ENCODE results near the gene TAS1R3.

The TAS1R3 gene

GRCh38 chr1:1294250-1294890, 36.7 kb upstream of the TAS1R3 start:
- DNase-seq (ENCODE audit: low read depth in 2 of 2, low spot score in 1 of 2) = no peak

- DNase-seq (ENCODE audit: low read depth in 2 of 2, low spot score in 1 of 2) = no peak
Observed at GRCh38 chr1:1295154-1295923, 35.7 kb upstream of the TAS1R3 start.

GRCh38 chr1:1296070-1297061, 34.7 kb upstream of the TAS1R3 start:
- DNase-seq (ENCODE audit: low read depth in 2 of 2, low spot score in 1 of 2) = no peak

DNA sequence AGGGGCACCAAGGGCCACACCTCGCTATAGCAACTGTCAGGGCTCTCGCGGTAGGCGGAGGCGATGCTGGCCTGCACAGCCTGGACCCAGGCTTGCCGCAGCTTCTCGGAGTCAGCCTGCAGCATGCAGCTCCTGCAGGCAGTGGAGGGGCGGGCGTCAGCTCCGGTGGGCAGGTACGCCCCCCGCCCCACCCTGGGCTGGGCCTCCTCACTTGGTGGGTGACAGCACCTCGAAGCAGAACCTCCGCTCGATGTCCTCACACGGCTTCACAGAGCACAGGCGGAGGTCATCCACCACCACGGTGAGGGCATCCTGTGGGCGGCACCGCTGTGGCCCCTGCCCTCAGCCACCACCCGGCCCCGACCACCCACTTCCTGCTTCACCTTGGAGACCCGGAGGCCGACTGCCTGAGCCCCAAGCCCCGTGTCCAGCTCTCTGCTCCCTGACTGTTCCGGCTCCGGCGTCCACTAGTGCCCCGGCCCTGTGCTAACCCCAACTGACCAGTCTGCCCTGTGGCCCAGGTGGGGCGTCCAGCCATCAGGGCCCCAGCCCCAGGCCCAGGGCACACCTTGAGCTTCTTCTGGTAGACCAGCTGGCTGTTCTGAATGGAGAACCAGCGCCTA, 33.2 kb upstream of the TAS1R3 start:
- DNase-seq (ENCODE audit: low read depth in 2 of 2, low spot score in 1 of 2) = no peak

- DNase-seq (ENCODE audit: low read depth in 2 of 2, low spot score in 1 of 2) = no peak
Observed at GRCh38 chr1:1298861-1299685, 32.0 kb upstream of the TAS1R3 start.

GRCh38 chr1:1299686-1300351, 31.3 kb upstream of the TAS1R3 start:
- no peak for DNase-seq (ENCODE audit: low read depth in 2 of 2, low spot score in 1 of 2)

DNA sequence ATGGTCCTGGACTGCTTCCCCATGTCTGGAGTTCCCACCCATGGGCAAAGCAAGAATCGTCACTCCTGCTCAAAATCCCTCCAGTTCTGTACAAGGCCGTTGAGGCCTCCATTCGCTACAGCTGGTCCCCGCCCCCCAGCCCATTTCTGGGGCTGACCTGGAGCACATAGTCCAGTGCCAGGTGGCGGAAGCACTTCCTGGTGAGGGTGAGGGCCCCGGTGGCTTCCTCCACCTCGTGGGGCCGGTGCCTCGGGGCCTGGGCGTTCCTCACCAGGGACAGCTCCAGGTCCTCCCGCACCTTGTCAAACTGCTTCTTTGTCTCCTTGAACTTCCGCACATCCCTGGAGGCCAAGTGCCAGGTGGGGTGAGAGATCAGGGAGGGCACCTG, 30.7 kb upstream of the TAS1R3 start:
- DNase-seq (ENCODE audit: low read depth in 2 of 2, low spot score in 1 of 2) = no peak

DNA sequence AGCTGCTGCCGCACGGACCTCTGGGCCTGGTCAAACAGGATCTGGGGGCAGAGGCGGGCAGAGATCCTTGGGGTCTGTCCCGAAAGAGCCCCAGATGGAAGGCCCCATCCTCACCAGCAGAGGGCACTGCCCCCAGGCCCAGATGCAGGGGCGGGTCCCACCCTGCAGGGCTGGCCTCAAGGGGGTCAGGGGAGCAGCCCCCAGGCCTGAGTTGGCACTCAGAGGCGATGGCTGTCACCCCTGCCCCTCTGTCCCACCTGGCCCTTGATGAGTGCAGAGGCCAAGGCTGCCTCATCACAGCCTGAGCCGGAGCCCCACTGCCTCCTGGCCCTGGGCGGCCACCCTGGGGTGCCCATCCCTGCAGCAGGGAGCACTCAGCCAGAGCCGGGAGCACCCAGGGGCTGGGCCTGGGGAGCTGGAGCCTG, 29.1 kb upstream of the TAS1R3 start:
- no peak for DNase-seq (ENCODE audit: low read depth in 2 of 2, low spot score in 1 of 2)

DNA sequence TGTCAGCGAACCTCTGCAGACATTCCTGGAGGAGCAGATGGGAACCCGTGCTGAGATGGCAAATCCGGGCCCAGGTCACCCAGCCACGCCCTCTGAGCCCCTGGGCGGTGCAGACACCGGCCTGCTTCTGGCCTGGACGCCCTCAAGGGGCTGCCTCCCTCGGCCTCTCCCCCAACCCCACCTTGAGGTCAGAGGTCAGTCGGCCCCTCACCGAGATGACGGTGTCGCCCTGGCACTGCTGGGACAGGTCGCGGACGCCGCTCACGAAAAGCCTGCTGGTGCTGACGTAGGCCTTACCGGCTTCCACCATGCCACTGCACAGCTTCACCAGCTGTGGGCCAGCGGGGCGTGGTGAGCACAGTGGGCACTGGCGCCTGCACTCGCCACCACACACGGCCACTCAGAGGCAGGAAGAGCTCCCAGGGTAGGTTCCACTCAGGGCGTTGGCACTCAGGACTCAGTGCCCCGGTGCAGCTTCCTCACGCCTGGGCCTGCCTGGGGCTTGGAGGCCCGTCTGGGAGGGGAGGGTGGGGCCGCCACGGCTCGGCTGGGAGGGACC, 28.1 kb upstream of the TAS1R3 start:
- no peak for DNase-seq (ENCODE audit: low read depth in 2 of 2, low spot score in 1 of 2)

- DNase-seq (ENCODE audit: low read depth in 2 of 2, low spot score in 1 of 2) = no peak
Observed at GRCh38 chr1:1303736-1304135, 27.3 kb upstream of the TAS1R3 start.

- no peak for DNase-seq (ENCODE audit: low read depth in 2 of 2, low spot score in 1 of 2)
Observed at GRCh38 chr1:1304331-1305299, 26.5 kb upstream of the TAS1R3 start.

DNA sequence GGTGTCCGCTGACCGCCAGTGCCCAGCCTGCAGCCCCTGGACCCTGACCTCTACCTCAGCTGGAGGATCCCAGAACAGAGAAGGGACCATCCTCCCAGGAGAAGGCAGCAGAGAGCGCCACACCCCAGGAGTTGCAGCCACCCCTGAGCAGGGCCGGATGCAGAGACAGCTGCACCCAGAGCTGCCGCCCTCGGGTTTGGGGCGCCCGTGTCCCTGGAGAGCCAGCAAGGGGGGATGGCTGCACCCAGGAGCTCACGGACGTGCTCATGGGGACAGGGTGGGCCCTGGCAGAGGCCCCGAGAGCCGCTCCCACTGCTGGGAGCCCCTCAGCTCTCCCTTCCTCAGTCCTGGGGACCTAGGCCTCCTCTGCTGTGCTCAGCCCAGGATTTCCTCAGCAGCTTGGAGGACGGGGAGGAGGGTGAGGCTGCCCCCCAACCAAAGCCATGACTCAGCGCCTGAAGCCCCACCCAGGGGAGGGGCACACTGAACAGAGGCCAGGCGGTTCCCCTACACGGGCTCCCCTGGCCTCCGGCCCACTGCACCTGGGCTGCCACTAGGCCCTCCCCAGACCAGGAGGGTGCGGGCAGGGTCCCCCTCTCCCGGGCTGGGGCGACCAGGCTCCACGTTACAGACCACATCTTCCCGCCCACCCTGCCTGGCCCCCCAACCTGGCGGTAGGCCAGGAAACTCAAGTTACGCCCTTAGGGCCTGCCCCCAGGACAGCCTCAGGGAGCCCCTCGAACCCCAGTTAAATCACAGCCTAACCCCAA, 25.6 kb upstream of the TAS1R3 start:
- DNase-seq (ENCODE audit: low read depth in 2 of 2, low spot score in 1 of 2) = peak; percentile 46 to 63

DNA sequence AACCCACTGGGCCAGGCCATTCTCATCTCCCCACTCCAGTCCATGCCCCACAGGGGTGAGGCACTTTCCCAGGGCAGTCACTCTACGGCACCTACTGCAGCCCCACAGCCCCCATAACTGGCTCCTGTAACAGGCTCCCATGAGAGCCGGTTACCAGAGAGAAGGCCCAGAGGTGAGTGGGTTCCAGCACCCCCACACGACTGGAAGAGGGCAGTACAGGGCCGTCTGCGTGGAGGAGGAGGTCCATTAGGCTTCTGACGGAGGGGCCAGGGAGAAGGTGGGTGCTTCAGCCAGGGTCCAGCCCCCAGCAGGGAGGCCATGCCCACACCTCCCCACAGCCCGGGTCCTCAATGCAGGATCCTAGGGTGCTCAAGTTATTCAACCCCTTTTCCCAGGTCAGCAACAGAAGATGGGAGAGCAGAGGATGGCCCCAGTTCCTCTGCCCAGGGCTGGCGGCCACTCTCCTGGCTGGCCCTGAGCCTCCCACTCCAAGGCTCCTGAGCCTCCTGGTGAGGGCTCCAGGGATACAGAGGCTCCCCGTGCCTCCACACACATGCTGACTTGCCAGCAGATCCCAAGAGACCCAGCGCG, 24.9 kb upstream of the TAS1R3 start:
- no peak for DNase-seq (ENCODE audit: low read depth in 2 of 2, low spot score in 1 of 2)

- no peak for DNase-seq (ENCODE audit: low read depth in 2 of 2, low spot score in 1 of 2)
Observed at GRCh38 chr1:1306661-1307260, 24.3 kb upstream of the TAS1R3 start.

DNA sequence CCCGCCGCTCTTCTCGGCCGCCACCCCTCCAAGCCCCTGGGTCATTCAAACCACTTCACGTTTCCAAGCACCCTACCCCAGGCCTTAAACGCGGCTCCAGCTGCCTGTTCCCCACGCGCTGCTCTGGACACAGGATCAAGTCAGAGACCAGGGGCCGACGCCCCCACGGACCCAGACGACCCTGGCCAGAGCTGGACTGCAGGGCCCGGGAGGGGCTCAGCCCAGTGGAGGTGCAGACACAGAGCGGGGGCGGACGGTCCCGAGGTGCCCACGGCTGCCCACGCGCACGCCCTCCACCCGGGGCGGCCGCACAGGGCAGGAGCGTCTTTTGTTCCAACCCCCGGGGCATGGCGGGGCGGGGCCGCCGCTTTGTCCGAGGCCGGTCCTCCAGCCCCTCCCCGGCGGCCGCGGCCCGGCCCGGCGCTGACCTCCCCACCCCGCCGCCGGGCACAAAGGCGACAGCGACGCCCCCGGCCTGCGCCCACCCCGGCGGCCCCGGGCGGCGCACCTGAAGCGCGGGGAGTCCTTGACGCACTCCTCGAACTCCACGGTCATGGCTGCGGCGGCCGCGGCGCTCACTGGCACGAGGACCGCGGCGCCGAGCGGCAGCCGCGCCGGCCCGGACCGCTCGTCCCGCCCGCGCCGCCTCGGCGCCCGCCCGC, 23.7 kb upstream of the TAS1R3 start:
- DNase-seq (ENCODE audit: low read depth in 2 of 2, low spot score in 1 of 2) = no peak
